HepG2 (cell line): ENCODE results near the gene NXNL2. TPM values are rescaled to one million over a fixed set of nuclear protein-coding genes. Genes with fewer than 3 reads are reported as not detected.

Source experiments
- ATAC-seq: fragments of 200-7000 bp; cut with Tn5 transposase; 3 replicates; pipeline ENCODE4 v1.9.1; 2020; ENCODE audit warnings: mild to moderate bottlenecking, moderate library complexity
- BruUV-seq: library from RNA; stranded (reverse); fragments of 400-500 nt; replicated peaks from 2 replicates; lab custom pipeline; 2021; lab: Mats Ljungman, UMichigan
- CTCF ChIA-PET: fragments of 300-600 bp; formaldehyde crosslinking; extraction: SDS; loops from one replicate; lab custom pipeline; 2021; ENCODE audit warnings: low total read pairs, inconsistent platforms, low intra/inter-chr PET ratio; lab: Yijun Ruan, JAX
- POLR2A ChIA-PET: fragments of 350-600 bp; sonication (Branson Sonifier 250); formaldehyde crosslinking; loops from one replicate; lab custom pipeline; 2020; ENCODE audit warnings: antibody characterized with exemption, inconsistent platforms; lab: Yijun Ruan, JAX
- DNase-seq: peaks from one replicate; pipeline ENCODE4 v3.0.0-alpha.2; 2015; ENCODE audit warnings: low spot score
- FAIRE-seq: peaks from 3 replicates; lab custom pipeline; 2011; peaks lifted over from hg19 to GRCh38; lab: Jason Lieb, UNC
- H2AFZ ChIP-seq: one replicate; pipeline ENCODE4 v1.6.1; 2011; ENCODE audit warnings: low read length, inconsistent platforms
- H3K27ac ChIP-seq: fragments of 300-600 bp; 3 replicates; pipeline ENCODE4 v1.8.0; 2011; ENCODE audit warnings: mixed run types, mild to moderate bottlenecking, mixed read lengths, low read length, inconsistent platforms; ENCODE audit not compliant: insufficient read depth; ENCODE audit errors: extremely low read length
- H3K27me3 ChIP-seq, 2 experiments: fragments of 200-600 bp in 1 of 2; 2 replicates in 1 of 2; 3 replicates in 1 of 2; pipeline versions ENCODE4 v1.6.0 to v1.8.0; 2011; ENCODE audit warnings: low read length in 2 of 2, mild to moderate bottlenecking in 2 of 2, moderate library complexity in 2 of 2, inconsistent platforms in 1 of 2; ENCODE audit not compliant: insufficient read depth in 2 of 2, control insufficient read depth in 1 of 2
- H3K36me3 ChIP-seq, 2 experiments: fragments of 200-600 bp in 1 of 2; replicated peaks in 1 of 2; 2 replicates in 1 of 2; 3 replicates in 1 of 2; pipeline versions ENCODE4 v1.5.1 to v1.8.0; 2011; ENCODE audit warnings: low read length in 2 of 2, inconsistent platforms in 1 of 2; ENCODE audit not compliant: insufficient read depth in 2 of 2, control insufficient read depth in 1 of 2
- H3K4me1 ChIP-seq: 2 replicates; pipeline ENCODE4 v1.5.1; 2012; ENCODE audit warnings: low read length, inconsistent platforms; ENCODE audit not compliant: insufficient read depth
- H3K4me2 ChIP-seq: 2 replicates; pipeline ENCODE4 v1.6.0; 2011; ENCODE audit warnings: low read depth, low read length, inconsistent platforms
- H3K4me3 ChIP-seq, 3 experiments: fragments of 200-600 bp in 1 of 3; sonication (generic), shearing (Covaris generic) in 1 of 3; replicated peaks in 1 of 3; 2 replicates each; pipeline ENCODE4 v1.5.1; 2011 to 2016; ENCODE audit warnings: low read length in 3 of 3, inconsistent platforms in 2 of 3, low read depth in 2 of 3, mild to moderate bottlenecking in 2 of 3, control low read depth in 1 of 3, mixed read lengths in 1 of 3; ENCODE audit not compliant: insufficient read depth in 1 of 3
- H3K79me2 ChIP-seq: one replicate; pipeline ENCODE4 v1.6.1; 2011; ENCODE audit warnings: low read length, inconsistent platforms; ENCODE audit not compliant: insufficient read depth
- H3K9ac ChIP-seq: 2 replicates; pipeline ENCODE4 v1.6.0; 2011; ENCODE audit warnings: mild to moderate bottlenecking, low read depth, low read length, inconsistent platforms; ENCODE audit not compliant: insufficient read depth
- H3K9me3 ChIP-seq: 2 replicates; pipeline ENCODE4 v1.5.1; 2012; ENCODE audit warnings: mild to moderate bottlenecking, low read length
- H4K20me1 ChIP-seq: 2 replicates; pipeline ENCODE4 v1.6.0; 2011; ENCODE audit warnings: inconsistent platforms, mild to moderate bottlenecking, low read length, moderate library complexity; ENCODE audit not compliant: insufficient read depth
- ATAD3A ChIP-seq: sonication (generic); formaldehyde crosslinking; IDR thresholded peaks from 2 replicates; pipeline ENCODE4 v1.4.0; 2020; ENCODE audit warnings: missing genetic modification reagents
- FOXM1 ChIP-seq: sonication (generic); formaldehyde crosslinking; IDR thresholded peaks from 2 replicates; pipeline ENCODE4 v1.5.0; 2020; ENCODE audit warnings: missing genetic modification reagents
- HNRNPK ChIP-seq: fragments of 200-400 bp; formaldehyde crosslinking; IDR thresholded peaks from 2 replicates; pipeline ENCODE4 v1.6.1; 2018; ENCODE audit warnings: low read length, low read depth, moderate library complexity, mild to moderate bottlenecking; ENCODE audit not compliant: poor library complexity, severe bottlenecking
- KAT8 ChIP-seq: IDR thresholded peaks from 2 replicates; pipeline ENCODE4 v1.6.1; 2016; ENCODE audit warnings: missing genetic modification reagents, missing compliant biosample characterization
- MXD4 ChIP-seq: IDR thresholded peaks from 2 replicates; pipeline ENCODE4 v1.6.1; 2016; ENCODE audit warnings: mild to moderate bottlenecking, missing biosample characterization, missing genetic modification reagents
- SMAD9 ChIP-seq: sonication (generic); formaldehyde crosslinking; IDR thresholded peaks from 2 replicates; pipeline ENCODE4 v1.5.1; 2020; ENCODE audit warnings: mild to moderate bottlenecking, missing genetic modification reagents
- ZBTB40 ChIP-seq, 2 experiments: fragments of 450-650 bp in 1 of 2; sonication (generic) in 1 of 2; formaldehyde crosslinking in 1 of 2; IDR thresholded peaks; 2 replicates each; pipeline versions ENCODE4 v1.6.1 to v1.8.0; 2016 to 2022; ENCODE audit warnings: antibody characterized with exemption in 1 of 2, mild to moderate bottlenecking in 1 of 2, missing genetic modification reagents in 1 of 2
- ZNF484 ChIP-seq: sonication (generic); formaldehyde crosslinking; IDR thresholded peaks from 2 replicates; pipeline ENCODE4 v1.5.1; 2020; ENCODE audit warnings: mild to moderate bottlenecking, low read depth, missing genetic modification reagents, borderline replicate concordance
- WGBS: methylation state at CpG from one replicate; pipeline ENCODE4 v1.1.6; 2017; ENCODE audit warnings: low lambda C conversion rate; 5-methylcytosine and 5-hydroxymethylcytosine counted together
- in situ Hi-C: cut with HindIII; loops from 2 replicates; pipeline ENCODE4 v1.10.0; 2017; ENCODE audit warnings: low pct_unique_long_range_greater_than_20kb; ENCODE audit not compliant: extremely low pct_ligation_motif_present
- intact Hi-C: fragments of 100-400 bp; cut with micrococcal nuclease; formaldehyde crosslinking; loops from one replicate; pipeline ENCODE4 v1.10.0; 2022; ENCODE audit not compliant: unreplicated experiment
- polyA plus RNA-seq, 8 experiments: library from polyadenylated mRNA; depleted of rRNA in 3 of 8; stranded (reverse) in 7 of 8; unstranded in 1 of 8; fragments of >200 nt; fragmentation: Illumina TruSeq in 4 of 8; extraction: Trizol in 4 of 8; gene quantifications; 2 replicates each; pipeline versions ENCODE4 v1.2.1 to v1.2.3, GENCODE V29; 2011 to 2016; ENCODE audit warnings: low read depth in 4 of 8, missing spikeins in 1 of 8, mixed read lengths in 1 of 8; ENCODE audit not compliant: insufficient read depth in 1 of 8
- total RNA-seq, 5 experiments: library from RNA; depleted of rRNA; stranded (reverse); fragments of >200 nt; fragmentation: Illumina TruSeq; extraction: Trizol; gene quantifications; 2 replicates each; pipeline ENCODE4 v1.2.3, GENCODE V29; 2016; ENCODE audit warnings: low read depth in 1 of 5
- TF ChIP-seq, protein P1 (sequence below): fragments of 450-650 bp; IDR thresholded peaks from 2 replicates; pipeline ENCODE4 v1.6.1; 2017
- TF ChIP-seq, protein P2 (sequence below): sonication (generic); formaldehyde crosslinking; IDR thresholded peaks from 2 replicates; pipeline ENCODE4 v1.9.0; 2022; ENCODE audit warnings: missing genetic modification reagents, mild to moderate bottlenecking, borderline replicate concordance

The NXNL2 gene
- total and polyA plus RNA-seq, 2 of the 13 experiments (the other 11 are each of a cell fraction or from before 2014, with no cell fraction given) = not detected

DNA sequence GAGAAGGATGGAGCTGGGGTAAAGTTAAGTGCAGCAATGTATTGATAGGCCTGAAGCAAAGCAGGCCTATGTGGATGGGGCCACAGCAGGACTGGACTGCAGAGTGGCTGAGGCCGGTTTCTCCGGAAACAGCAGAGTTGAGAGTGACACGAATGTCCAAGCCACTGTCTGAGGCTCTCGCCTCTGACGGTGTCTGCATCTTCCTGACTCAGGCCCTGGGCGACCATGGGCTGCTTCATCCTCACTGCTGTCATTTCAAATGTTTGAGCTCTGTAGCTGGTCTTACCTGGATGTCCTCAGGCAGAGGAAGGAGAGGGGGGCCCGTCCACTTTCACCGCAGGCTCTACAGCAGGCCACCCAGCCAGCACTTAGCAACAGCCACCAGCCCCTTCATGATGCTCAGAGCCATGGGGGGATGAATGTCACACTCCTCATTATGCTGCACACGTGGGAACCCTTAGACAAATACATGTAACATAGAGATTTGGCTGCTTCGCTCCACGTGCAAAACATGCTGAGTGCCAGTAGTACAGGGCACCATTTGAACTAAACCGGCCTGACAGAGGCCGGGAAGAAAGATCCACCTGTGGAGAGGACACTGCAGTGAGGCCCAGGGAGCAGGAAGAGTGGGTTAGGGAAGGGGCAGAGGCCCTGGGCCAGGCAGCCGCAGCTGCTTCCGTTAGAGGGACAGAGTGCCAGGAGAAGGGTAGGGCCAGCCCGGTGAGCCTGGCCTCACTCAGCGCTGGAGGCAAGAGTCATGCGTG lies 31.7 kb upstream of the NXNL2 start:
- in situ Hi-C loops = no loop called here
- Histone ChIP-seq H2AFZ (no peak overlapping the region), H4K20me1 (no peaks in the 10 kb centered on the region), H3K4me3 (no peak overlapping the region), H3K27ac (no peak overlapping the region), H3K4me1 (no peaks in the 10 kb centered on the region), H3K36me3 (no peaks in the 10 kb centered on the region), H3K27me3 (no peaks in the 10 kb centered on the region), H3K9ac (no peak overlapping the region), H3K9me3 (no peaks in the 10 kb centered on the region), H3K79me2 (no peaks in the 10 kb centered on the region), H3K4me2 (no peak overlapping the region)
- POLR2A ChIA-PET = no interaction called here
- intact Hi-C loops = no loop called here
- BruUV-seq = no TSS peak
- WGBS = 56% methylated on average over 10 of the region's 18 CpGs
- ATAC-seq (peak; percentile 31), DNase-seq (no peak), FAIRE-seq (no peak)
- CTCF ChIA-PET = no interaction called here
- TF ChIP-seq FOXM1 (CRISPR knock-in tag) (no peak), SMAD9 (CRISPR knock-in tag) (no peak), ZNF484 (CRISPR knock-in tag) (no peak), ZBTB40 (IDR thresholded peaks at IDR 0.05) (no peak), ZBTB40 (CRISPR knock-in tag; IDR thresholded peaks at IDR 0.05) (no peak), ATAD3A (CRISPR knock-in tag) (no peak), HNRNPK (no peak), KAT8 (CRISPR knock-in tag) (no peak), MXD4 (CRISPR knock-in tag) (no peak)
- TF ChIP-seq, protein P1, sequence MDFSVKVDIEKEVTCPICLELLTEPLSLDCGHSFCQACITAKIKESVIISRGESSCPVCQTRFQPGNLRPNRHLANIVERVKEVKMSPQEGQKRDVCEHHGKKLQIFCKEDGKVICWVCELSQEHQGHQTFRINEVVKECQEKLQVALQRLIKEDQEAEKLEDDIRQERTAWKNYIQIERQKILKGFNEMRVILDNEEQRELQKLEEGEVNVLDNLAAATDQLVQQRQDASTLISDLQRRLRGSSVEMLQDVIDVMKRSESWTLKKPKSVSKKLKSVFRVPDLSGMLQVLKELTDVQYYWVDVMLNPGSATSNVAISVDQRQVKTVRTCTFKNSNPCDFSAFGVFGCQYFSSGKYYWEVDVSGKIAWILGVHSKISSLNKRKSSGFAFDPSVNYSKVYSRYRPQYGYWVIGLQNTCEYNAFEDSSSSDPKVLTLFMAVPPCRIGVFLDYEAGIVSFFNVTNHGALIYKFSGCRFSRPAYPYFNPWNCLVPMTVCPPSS = no peak
- TF ChIP-seq, protein P2, sequence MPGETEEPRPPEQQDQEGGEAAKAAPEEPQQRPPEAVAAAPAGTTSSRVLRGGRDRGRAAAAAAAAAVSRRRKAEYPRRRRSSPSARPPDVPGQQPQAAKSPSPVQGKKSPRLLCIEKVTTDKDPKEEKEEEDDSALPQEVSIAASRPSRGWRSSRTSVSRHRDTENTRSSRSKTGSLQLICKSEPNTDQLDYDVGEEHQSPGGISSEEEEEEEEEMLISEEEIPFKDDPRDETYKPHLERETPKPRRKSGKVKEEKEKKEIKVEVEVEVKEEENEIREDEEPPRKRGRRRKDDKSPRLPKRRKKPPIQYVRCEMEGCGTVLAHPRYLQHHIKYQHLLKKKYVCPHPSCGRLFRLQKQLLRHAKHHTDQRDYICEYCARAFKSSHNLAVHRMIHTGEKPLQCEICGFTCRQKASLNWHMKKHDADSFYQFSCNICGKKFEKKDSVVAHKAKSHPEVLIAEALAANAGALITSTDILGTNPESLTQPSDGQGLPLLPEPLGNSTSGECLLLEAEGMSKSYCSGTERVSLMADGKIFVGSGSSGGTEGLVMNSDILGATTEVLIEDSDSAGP (CRISPR knock-in tag) = no peak
